ENCODE results near the gene CDH7. TPM values are rescaled to one million over a fixed set of nuclear protein-coding genes. Genes with fewer than 3 reads are reported as not detected.

The CDH7 gene
- total RNA-seq, 2 experiments from 2014 or later, result not detected

DNA sequence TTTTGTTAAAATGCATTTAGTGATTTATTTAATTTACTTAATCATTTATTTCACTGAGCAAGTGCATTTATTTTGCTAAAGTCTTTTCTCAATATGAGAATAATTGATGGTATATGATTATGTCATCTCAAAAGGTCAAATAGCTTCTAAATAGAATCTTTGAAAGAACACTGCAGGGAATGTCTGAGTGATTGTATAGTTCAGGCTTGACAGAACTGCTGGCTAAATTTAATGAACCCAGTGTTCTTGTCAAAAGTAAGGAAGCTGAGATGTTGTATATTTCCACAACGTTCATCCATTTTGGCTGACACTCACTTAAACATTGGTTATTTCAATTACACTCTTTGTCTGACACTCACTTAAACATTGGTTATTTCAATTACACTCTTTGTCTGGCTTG is 39.3 kb upstream of the CDH7 start:
- Mint-ChIP-seq H3K27ac (no peak overlapping the region), H3K4me3 (no peak overlapping the region), H3K27me3 (no peaks in the 10 kb centered on the region), H3K36me3 (ENCODE audit: low read depth) (no peaks in the 10 kb centered on the region), H3K9me3 (peaks cover 11% of the 10 kb centered on the region), H3K4me1 (ENCODE audit: low read depth) (no peaks in the 10 kb centered on the region)
- Histone ChIP-seq H3K27ac (ENCODE audit: low read depth in 1 of 2, low read length in 2 of 2) (no peak overlapping the region), H3K9me3 (ENCODE audit: control insufficient read depth in 1 of 2, insufficient read depth in 1 of 2, low read length in 2 of 2) (peaks cover 0 to 13% of the 10 kb centered on the region in 2 experiments), H3K4me1 (ENCODE audit: insufficient read depth, low read length) (no peaks in the 10 kb centered on the region), H3K4me3 (ENCODE audit: low read length) (no peak overlapping the region), H3K27me3 (ENCODE audit: control insufficient read depth in 1 of 2, insufficient read depth in 2 of 2, low read length in 2 of 2) (no peaks in the 10 kb centered on the region), H3K36me3 (ENCODE audit: insufficient read depth, low read length) (no peaks in the 10 kb centered on the region)
- ChIA-PET CTCF (no interaction called here), POLR2A (no interaction called here)
- intact Hi-C loops (cut with DNase I, micrococcal nuclease), result no loop called here
- TF ChIP-seq, protein P1, sequence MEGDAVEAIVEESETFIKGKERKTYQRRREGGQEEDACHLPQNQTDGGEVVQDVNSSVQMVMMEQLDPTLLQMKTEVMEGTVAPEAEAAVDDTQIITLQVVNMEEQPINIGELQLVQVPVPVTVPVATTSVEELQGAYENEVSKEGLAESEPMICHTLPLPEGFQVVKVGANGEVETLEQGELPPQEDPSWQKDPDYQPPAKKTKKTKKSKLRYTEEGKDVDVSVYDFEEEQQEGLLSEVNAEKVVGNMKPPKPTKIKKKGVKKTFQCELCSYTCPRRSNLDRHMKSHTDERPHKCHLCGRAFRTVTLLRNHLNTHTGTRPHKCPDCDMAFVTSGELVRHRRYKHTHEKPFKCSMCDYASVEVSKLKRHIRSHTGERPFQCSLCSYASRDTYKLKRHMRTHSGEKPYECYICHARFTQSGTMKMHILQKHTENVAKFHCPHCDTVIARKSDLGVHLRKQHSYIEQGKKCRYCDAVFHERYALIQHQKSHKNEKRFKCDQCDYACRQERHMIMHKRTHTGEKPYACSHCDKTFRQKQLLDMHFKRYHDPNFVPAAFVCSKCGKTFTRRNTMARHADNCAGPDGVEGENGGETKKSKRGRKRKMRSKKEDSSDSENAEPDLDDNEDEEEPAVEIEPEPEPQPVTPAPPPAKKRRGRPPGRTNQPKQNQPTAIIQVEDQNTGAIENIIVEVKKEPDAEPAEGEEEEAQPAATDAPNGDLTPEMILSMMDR (IDR thresholded peaks at IDR 0.05), result no peak
- DNase-seq (no peak), ATAC-seq (ENCODE audit: poor library complexity) (no peak)

DNA sequence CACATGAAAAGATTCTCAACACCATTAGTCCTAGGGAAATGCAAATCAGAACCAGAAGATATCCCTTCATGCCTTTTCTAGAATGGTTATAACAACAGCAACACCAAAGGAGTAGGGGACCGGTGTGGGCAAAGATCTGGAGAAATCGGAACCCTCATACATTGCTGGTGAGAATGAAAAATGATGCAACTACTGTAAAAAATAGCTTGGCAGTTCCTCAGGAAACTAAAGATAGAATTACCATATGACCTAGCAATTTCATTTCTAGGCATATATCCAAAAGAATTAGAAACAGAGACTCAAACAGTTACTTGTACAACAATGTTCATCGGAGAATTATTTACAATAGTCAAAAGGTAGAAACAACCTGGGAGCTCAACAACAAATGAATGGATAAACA is 29.2 kb upstream of the CDH7 start:
- no peak for ATAC-seq (ENCODE audit: poor library complexity)
- Mint-ChIP-seq H3K27ac (no peak overlapping the region), H3K4me1 (ENCODE audit: low read depth) (no peaks in the 10 kb centered on the region), H3K9me3 (peaks cover 16% of the 10 kb centered on the region), H3K4me3 (no peak overlapping the region), H3K27me3 (no peaks in the 10 kb centered on the region), H3K36me3 (ENCODE audit: low read depth) (no peaks in the 10 kb centered on the region)
- no peak overlapping the region for H3K27ac ChIP-seq (ENCODE audit: low read depth in 1 of 2, low read length in 2 of 2)
- no peaks in the 10 kb centered on the region for H3K4me1 ChIP-seq (ENCODE audit: insufficient read depth, low read length)
- CTCF ChIA-PET, result no interaction called here
- no peaks in the 10 kb centered on the region for H3K36me3 ChIP-seq (ENCODE audit: insufficient read depth, low read length)
- POLR2A ChIA-PET, result no interaction called here
- intact Hi-C loops (cut with DNase I, micrococcal nuclease), result no loop called here
- H3K4me3 ChIP-seq (ENCODE audit: low read length), result no peak overlapping the region
- H3K9me3 ChIP-seq (ENCODE audit: control insufficient read depth in 1 of 2, insufficient read depth in 1 of 2, low read length in 2 of 2), result peaks cover 3 to 10% of the 10 kb centered on the region in 2 experiments
- no peak for DNase-seq
- H3K27me3 ChIP-seq (ENCODE audit: control insufficient read depth in 1 of 2, insufficient read depth in 2 of 2, low read length in 2 of 2), result no peaks in the 10 kb centered on the region
- TF ChIP-seq, protein P1 (IDR thresholded peaks at IDR 0.05), result no peak

DNA sequence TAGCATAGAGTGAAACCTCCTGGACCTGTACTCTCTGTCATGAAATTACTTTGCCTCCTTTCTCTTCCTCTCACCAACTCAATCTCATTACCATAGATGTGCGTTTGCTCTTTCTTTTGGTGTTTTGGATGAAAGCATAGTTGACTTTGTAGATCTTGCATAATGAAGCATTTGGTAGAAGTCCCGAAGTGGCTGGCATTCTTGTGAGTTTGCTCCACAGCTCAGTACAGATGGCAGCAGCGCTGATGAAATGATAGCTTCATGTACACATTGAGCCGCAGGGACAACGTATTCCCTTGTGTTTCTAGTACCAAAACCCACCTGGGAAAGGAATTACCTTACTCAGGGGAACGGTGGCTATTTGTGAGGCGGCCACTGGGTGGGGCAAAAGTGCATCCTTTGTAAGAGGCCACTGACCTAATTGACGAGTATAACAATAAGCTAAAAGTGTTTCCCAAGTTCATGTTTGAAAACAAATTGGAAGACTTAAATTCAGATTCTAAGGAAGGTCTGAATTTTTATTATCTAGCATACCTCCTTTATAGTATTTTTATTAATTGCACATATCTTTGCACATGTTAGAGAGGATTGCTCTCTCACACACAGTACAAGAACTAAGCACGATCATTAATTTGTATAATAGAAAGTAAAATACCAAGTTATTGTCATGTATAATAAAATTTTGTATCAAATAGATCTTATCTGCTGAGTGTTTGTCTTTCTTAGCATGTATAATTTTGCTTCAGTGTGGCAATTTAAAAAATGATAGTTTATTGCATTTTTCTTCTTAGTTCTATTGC is 25.4 kb upstream of the CDH7 start:
- Histone ChIP-seq H3K4me1 (ENCODE audit: insufficient read depth, low read length) (no peaks in the 10 kb centered on the region), H3K36me3 (ENCODE audit: insufficient read depth, low read length) (no peaks in the 10 kb centered on the region), H3K27me3 (ENCODE audit: control insufficient read depth in 1 of 2, insufficient read depth in 2 of 2, low read length in 2 of 2) (no peaks in the 10 kb centered on the region), H3K27ac (ENCODE audit: low read depth in 1 of 2, low read length in 2 of 2) (no peak overlapping the region), H3K4me3 (ENCODE audit: low read length) (no peak overlapping the region), H3K9me3 (ENCODE audit: control insufficient read depth in 1 of 2, insufficient read depth in 1 of 2, low read length in 2 of 2) (peaks cover 3 to 5% of the 10 kb centered on the region in 2 experiments)
- no peak overlapping the region for H3K27ac Mint-ChIP-seq
- intact Hi-C loops (cut with DNase I, micrococcal nuclease), result no loop called here
- H3K27me3 Mint-ChIP-seq, result no peaks in the 10 kb centered on the region
- H3K4me1 Mint-ChIP-seq (ENCODE audit: low read depth), result no peaks in the 10 kb centered on the region
- peaks cover 15% of the 10 kb centered on the region for H3K9me3 Mint-ChIP-seq
- ATAC-seq (ENCODE audit: poor library complexity) (no peak), DNase-seq (no peak)
- POLR2A ChIA-PET, result no interaction called here
- TF ChIP-seq, protein P1 (IDR thresholded peaks at IDR 0.05), result no peak
- CTCF ChIA-PET, result no interaction called here
- H3K4me3 Mint-ChIP-seq, result no peak overlapping the region
- no peaks in the 10 kb centered on the region for H3K36me3 Mint-ChIP-seq (ENCODE audit: low read depth)
